ENCODE results near the gene CEP55.

GRCh38 chr10:93447019-93447418 lies 49.4 kb upstream of the CEP55 start:
- TF ChIP-seq POLR2A (IDR thresholded peaks at IDR 0.05), result no peak
- no peak for TF ChIP-seq CTCF (IDR thresholded peaks at IDR 0.05)
- TF ChIP-seq POLR2AphosphoS5 (IDR thresholded peaks at IDR 0.05), result no peak

Data from transverse colon (tissue), 4 donors.